SK-N-SH (cell line): ENCODE measurements around the gene AJUBA. TPM values are rescaled to one million over a fixed set of nuclear protein-coding genes. Genes with fewer than 3 reads are reported as not detected.

ENCODE experiments used
- CTCF ChIA-PET: fragments of 300-600, 350-600 bp; formaldehyde crosslinking; extraction: SDS; loops from one replicate; lab custom pipeline; 2021; lab: Yijun Ruan, JAX
- POLR2A ChIA-PET: fragments of 350-600 bp; sonication (Branson Sonifier 250); formaldehyde crosslinking; extraction: SDS; loops from one replicate; lab custom pipeline; 2020; ENCODE audit warnings: antibody characterized with exemption, inconsistent platforms; lab: Yijun Ruan, JAX
- DNase-seq: peaks from one replicate; pipeline ENCODE4 v3.0.0; 2012
- H2AFZ ChIP-seq: fragments of 200-600 bp; sonication (generic); 2 replicates; pipeline ENCODE4 v1.8.1; 2016; ENCODE audit warnings: antibody characterized with exemption, mild to moderate bottlenecking, low read depth
- H3F3A ChIP-seq: fragments of 200-600 bp; sonication (generic); replicated peaks from 2 replicates; pipeline ENCODE3; 2016; ENCODE audit warnings: antibody characterized with exemption, mild to moderate bottlenecking; ENCODE audit not compliant: insufficient read depth
- H3K27ac ChIP-seq, 2 experiments: fragments of 200-500 bp in 1 of 2; fragments of 200-600 bp in 1 of 2; sonication (Bioruptor generic) in 1 of 2; sonication (generic), shearing (Covaris generic) in 1 of 2; 2 replicates each; pipeline versions ENCODE4 v1.5.1 to v1.6.1; 2014 to 2016; ENCODE audit warnings: low read depth in 2 of 2, inconsistent platforms in 1 of 2, low read length in 1 of 2, mild to moderate bottlenecking in 1 of 2, mixed read lengths in 1 of 2
- H3K27me3 ChIP-seq: fragments of 200-600 bp; sonication (generic), shearing (Covaris generic); 2 replicates; pipeline ENCODE4 v1.6.1; 2016; ENCODE audit warnings: mixed run types; ENCODE audit not compliant: insufficient read depth
- H3K36me3 ChIP-seq, 2 experiments: fragments of 200-500 bp in 1 of 2; fragments of 200-600 bp in 1 of 2; sonication (Bioruptor generic) in 1 of 2; sonication (generic) in 1 of 2; replicated peaks in 1 of 2; 2 replicates each; pipeline versions ENCODE3 to v1.5.1; 2014 to 2016; ENCODE audit warnings: low read length in 1 of 2, mild to moderate bottlenecking in 1 of 2; ENCODE audit not compliant: insufficient read depth in 2 of 2, control insufficient read depth in 1 of 2
- H3K4me1 ChIP-seq, 2 experiments: fragments of 200-500 bp in 1 of 2; fragments of 200-600 bp in 1 of 2; sonication (Bioruptor generic) in 1 of 2; sonication (generic), shearing (Covaris generic) in 1 of 2; 2 replicates each; pipeline versions ENCODE4 v1.5.1 to v1.6.1; 2014 to 2016; ENCODE audit warnings: low read depth in 1 of 2, low read length in 1 of 2, mixed run types in 1 of 2; ENCODE audit not compliant: insufficient read depth in 2 of 2, control insufficient read depth in 1 of 2
- H3K4me2 ChIP-seq: fragments of 200-600 bp; sonication (generic), shearing (Covaris generic); 2 replicates; pipeline ENCODE4 v1.6.1; 2017; ENCODE audit warnings: mixed run types
- H3K4me3 ChIP-seq, 2 experiments: fragments of 200-500 bp in 1 of 2; fragments of 200-600 bp in 1 of 2; sonication (Bioruptor generic) in 1 of 2; sonication (generic), shearing (Covaris generic) in 1 of 2; 2 replicates each; pipeline versions ENCODE4 v1.5.1 to v1.8.1; 2014 to 2016; ENCODE audit warnings: low read depth in 2 of 2, inconsistent platforms in 1 of 2, low read length in 1 of 2, mild to moderate bottlenecking in 1 of 2, mixed read lengths in 1 of 2, moderate library complexity in 1 of 2
- H3K79me2 ChIP-seq: fragments of 200-600 bp; sonication (generic); 2 replicates; pipeline ENCODE4 v1.8.1; 2017; ENCODE audit warnings: mild to moderate bottlenecking; ENCODE audit not compliant: insufficient read depth
- H3K9ac ChIP-seq: fragments of 200-600 bp; sonication (generic); 2 replicates; pipeline ENCODE4 v1.6.1; 2017; ENCODE audit warnings: mixed run types
- H3K9me2 ChIP-seq: fragments of 200-600 bp; sonication (generic); 2 replicates; pipeline ENCODE4 v1.6.1; 2017; ENCODE audit warnings: mixed run types
- H3K9me3 ChIP-seq: fragments of 200-600 bp; sonication (generic); 2 replicates; pipeline ENCODE4 v1.6.1; 2017; ENCODE audit warnings: mixed run types, mild to moderate bottlenecking, moderate library complexity
- H4K20me1 ChIP-seq: fragments of 200-600 bp; sonication (generic); 2 replicates; pipeline ENCODE4 v1.6.1; 2017; ENCODE audit warnings: mild to moderate bottlenecking, mixed run types; ENCODE audit not compliant: insufficient read depth
- CTCF ChIP-seq: fragments of 200-600 bp; sonication (generic); IDR thresholded peaks from 2 replicates; pipeline ENCODE4 v1.6.1; 2017; ENCODE audit warnings: antibody characterized with exemption, mild to moderate bottlenecking, moderate library complexity
- EP300 ChIP-seq, 2 experiments: IDR thresholded peaks; 2 replicates each; pipeline versions ENCODE4 v1.4.0 to v1.6.1; 2012; ENCODE audit warnings: borderline replicate concordance in 1 of 2, low read depth in 1 of 2, low read length in 1 of 2
- EZH2phosphoT487 ChIP-seq: fragments of 200-600 bp; sonication (generic); IDR thresholded peaks from 2 replicates; pipeline ENCODE4 v1.6.1; 2017; ENCODE audit warnings: low read depth, mixed run types, mild to moderate bottlenecking, antibody characterized with exemption, moderate library complexity, borderline replicate concordance
- FOSL2 ChIP-seq: IDR thresholded peaks from 2 replicates; pipeline ENCODE4 v1.4.0; 2012; ENCODE audit warnings: low read depth, mild to moderate bottlenecking, moderate library complexity, borderline replicate concordance
- FOXM1 ChIP-seq: IDR thresholded peaks from 2 replicates; pipeline ENCODE4 v1.4.0; 2012; ENCODE audit warnings: low read depth, mild to moderate bottlenecking
- GABPA ChIP-seq: IDR thresholded peaks from 2 replicates; pipeline ENCODE4 v1.4.0; 2012; ENCODE audit warnings: low read depth, mild to moderate bottlenecking
- GATA2 ChIP-seq: sonication (generic); formaldehyde crosslinking; IDR thresholded peaks from 2 replicates; pipeline ENCODE4 v1.5.0; 2020; ENCODE audit warnings: mild to moderate bottlenecking, missing genetic modification reagents
- IRF3 ChIP-seq: fragments of 150-350 bp; IDR thresholded peaks from 2 replicates; pipeline ENCODE4 v1.6.1; 2016; ENCODE audit warnings: mild to moderate bottlenecking, low read depth, low read length
- MAX ChIP-seq: IDR thresholded peaks from 2 replicates; pipeline ENCODE4 v1.4.0; 2012; ENCODE audit warnings: low read depth
- MEF2A ChIP-seq: IDR thresholded peaks from 2 replicates; pipeline ENCODE4 v1.4.0; 2012; ENCODE audit warnings: low read depth, borderline replicate concordance
- NRF1 ChIP-seq: IDR thresholded peaks from 2 replicates; pipeline ENCODE4 v1.6.1; 2012; ENCODE audit warnings: low read depth, mild to moderate bottlenecking, low read length
- PBX3 ChIP-seq: IDR thresholded peaks from 2 replicates; pipeline ENCODE4; 2012
- POLR2AphosphoS5 ChIP-seq: IDR thresholded peaks from 2 replicates; pipeline ENCODE4 v1.6.1; 2012; ENCODE audit warnings: low read depth, low read length
- RAD21 ChIP-seq: IDR thresholded peaks from 2 replicates; pipeline ENCODE4 v1.6.1; 2012; ENCODE audit warnings: mild to moderate bottlenecking, low read length
- RXRA ChIP-seq: IDR thresholded peaks from 2 replicates; pipeline ENCODE4 v1.4.0; 2012; ENCODE audit warnings: low read depth, mild to moderate bottlenecking, borderline replicate concordance
- SMC3 ChIP-seq: IDR thresholded peaks from 2 replicates; pipeline ENCODE4 v1.6.1; 2012; ENCODE audit warnings: low read depth, low read length, improper control_type of control experiment
- TAF1 ChIP-seq: IDR thresholded peaks from 2 replicates; pipeline ENCODE4 v1.6.1; 2012; ENCODE audit warnings: low read depth, mild to moderate bottlenecking, low read length, moderate library complexity, borderline replicate concordance
- TCF12 ChIP-seq: IDR thresholded peaks from 2 replicates; pipeline ENCODE4 v1.4.0; 2012
- TEAD4 ChIP-seq: IDR thresholded peaks from 2 replicates; pipeline ENCODE4 v1.4.0; 2012; ENCODE audit warnings: mild to moderate bottlenecking, borderline replicate concordance; ENCODE audit not compliant: insufficient read depth
- ZBTB33 ChIP-seq: IDR thresholded peaks from 2 replicates; pipeline ENCODE4 v1.4.0; 2012; ENCODE audit warnings: low read depth, borderline replicate concordance
- WGBS: methylation state at CpG from one replicate; pipeline ENCODE4 v1.1.6; 2017; ENCODE audit warnings: low lambda C conversion rate; 5-methylcytosine and 5-hydroxymethylcytosine counted together
- polyA plus RNA-seq, 3 experiments: library from polyadenylated mRNA; depleted of rRNA; stranded (reverse); fragments of >200 nt; gene quantifications; 2 replicates each; pipeline ENCODE4 v1.2.3, GENCODE V29; 2012

AJUBA gene
- polyA plus RNA-seq, 1 of the 3 experiments (the other 2 are of a cell fraction): 24.4 TPM

- Histone ChIP-seq H3K27ac (no peak overlapping the region; a peak in 1 of 4 replicates), H3K36me3 (peaks cover 18 to 23% of the 10 kb centered on the region in 2 experiments), H3K4me1 (peaks cover 4 to 6% of the 10 kb centered on the region in 2 experiments; a peak in 2 of 4 replicates), H3F3A (peaks cover 14% of the 10 kb centered on the region), H3K4me2 (no peak overlapping the region), H2AFZ (no peak overlapping the region), H3K27me3 (no peaks in the 10 kb centered on the region), H3K79me2 (peaks cover 11% of the 10 kb centered on the region; the same call in 1 of the 2 replicates), H3K9ac (no peak overlapping the region), H3K9me3 (no peaks in the 10 kb centered on the region), H3K4me3 (no peak overlapping the region), H3K9me2 (no peaks in the 10 kb centered on the region), H4K20me1 (no peaks in the 10 kb centered on the region)
- TF ChIP-seq POLR2AphosphoS5: no peak
- ChIA-PET CTCF (interaction anchor here (0.6 to 4.7 kb wide), 12 partner anchors 11 to 107 kb away, joined by 3 to 27 read pairs (median 4); partner anchors contain the start of genes AJUBA and CDH24), POLR2A (interaction anchor here (0.7 to 1.9 kb wide), 4 partner anchors 10 to 1921 kb away, joined by 3 to 5 read pairs (median 5); no protein-coding TSS in a partner anchor)
- WGBS: 97% methylated on average over 2 of the region's 2 CpGs
- no peak for DNase-seq
Measured at GRCh38 chr14:23023795-23024152, 41.4 kb upstream of the AJUBA start.

GRCh38 chr14:23023022-23023794 lies 40.9 kb upstream of the AJUBA start:
- WGBS: 73% methylated on average over 8 of the region's 8 CpGs
- no peak overlapping the region for H3K4me2 ChIP-seq
- no peaks in the 10 kb centered on the region for H3K27me3 ChIP-seq
- H3K4me1 ChIP-seq: peaks cover 4 to 6% of the 10 kb centered on the region in 2 experiments; a peak in 2 of 4 replicates
- no peak for TF ChIP-seq CTCF
- TF ChIP-seq TCF12: no peak
- no peak for TF ChIP-seq EZH2phosphoT487
- no peak for TF ChIP-seq GABPA
- no peak for TF ChIP-seq IRF3
- no peak for TF ChIP-seq TAF1
- no peak for TF ChIP-seq RAD21
- TF ChIP-seq MAX: no peak
- TF ChIP-seq EP300 (IDR thresholded peaks at IDR 0.05; ENCODE audit: borderline replicate concordance in 1 of 2, low read depth in 1 of 2, low read length in 1 of 2): no peak
- no peak for TF ChIP-seq ZBTB33
- no peak for TF ChIP-seq POLR2AphosphoS5
- TF ChIP-seq SMC3: no peak
- TF ChIP-seq TEAD4: no peak
- no peak for TF ChIP-seq MEF2A
- no peak for TF ChIP-seq PBX3
- TF ChIP-seq NRF1: no peak
- no peak for TF ChIP-seq FOSL2
- TF ChIP-seq FOXM1: no peak
- no peak for TF ChIP-seq GATA2 (CRISPR knock-in tag)
- no peak for TF ChIP-seq RXRA
- H3K36me3 ChIP-seq: peaks cover 13 to 17% of the 10 kb centered on the region in 2 experiments
- no peaks in the 10 kb centered on the region for H3K9me3 ChIP-seq
- H3F3A ChIP-seq: peaks cover 10% of the 10 kb centered on the region
- no peak overlapping the region for H2AFZ ChIP-seq
- peaks cover 8% of the 10 kb centered on the region; the same call in 1 of the 2 replicates for H3K79me2 ChIP-seq
- H3K9ac ChIP-seq: no peak overlapping the region
- ChIA-PET POLR2A (interaction anchor here (0.7 to 2.1 kb wide), 4 partner anchors 10 to 1921 kb away, joined by 5 to 6 read pairs (median 5); no protein-coding TSS in a partner anchor), CTCF (interaction anchor here (0.6 to 4.7 kb wide), 11 partner anchors 10 to 107 kb away, joined by 3 to 27 read pairs (median 4); partner anchors contain the start of genes AJUBA and CDH24)
- H3K4me3 ChIP-seq: no peak overlapping the region
- H3K9me2 ChIP-seq: no peaks in the 10 kb centered on the region
- no peaks in the 10 kb centered on the region for H4K20me1 ChIP-seq
- DNase-seq: no peak
- no peak overlapping the region; a peak in 1 of 4 replicates for H3K27ac ChIP-seq
